ENCODE measurements around the gene CLEC18A.

DNA sequence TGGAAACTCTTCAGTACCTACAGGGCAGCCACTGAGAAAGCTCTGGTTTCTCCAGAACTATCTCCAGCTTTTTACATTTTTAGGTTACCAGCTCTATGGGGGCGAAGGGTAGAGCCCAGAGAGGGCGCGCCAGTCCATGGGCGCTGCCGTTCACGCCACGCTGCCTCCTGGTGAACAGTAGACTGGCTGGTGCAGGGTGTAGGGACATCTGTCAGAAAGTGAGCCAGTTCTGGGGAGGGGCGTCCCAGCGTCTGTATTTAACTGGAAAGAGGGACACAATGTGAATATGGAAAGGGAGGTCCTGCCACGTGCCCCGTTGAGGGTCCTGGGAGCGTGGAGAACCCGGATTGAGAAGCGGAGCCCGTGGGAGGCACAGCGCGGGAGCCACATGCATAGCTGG lies 16.4 kb upstream of the CLEC18A start:
- TF ChIP-seq, protein P1, sequence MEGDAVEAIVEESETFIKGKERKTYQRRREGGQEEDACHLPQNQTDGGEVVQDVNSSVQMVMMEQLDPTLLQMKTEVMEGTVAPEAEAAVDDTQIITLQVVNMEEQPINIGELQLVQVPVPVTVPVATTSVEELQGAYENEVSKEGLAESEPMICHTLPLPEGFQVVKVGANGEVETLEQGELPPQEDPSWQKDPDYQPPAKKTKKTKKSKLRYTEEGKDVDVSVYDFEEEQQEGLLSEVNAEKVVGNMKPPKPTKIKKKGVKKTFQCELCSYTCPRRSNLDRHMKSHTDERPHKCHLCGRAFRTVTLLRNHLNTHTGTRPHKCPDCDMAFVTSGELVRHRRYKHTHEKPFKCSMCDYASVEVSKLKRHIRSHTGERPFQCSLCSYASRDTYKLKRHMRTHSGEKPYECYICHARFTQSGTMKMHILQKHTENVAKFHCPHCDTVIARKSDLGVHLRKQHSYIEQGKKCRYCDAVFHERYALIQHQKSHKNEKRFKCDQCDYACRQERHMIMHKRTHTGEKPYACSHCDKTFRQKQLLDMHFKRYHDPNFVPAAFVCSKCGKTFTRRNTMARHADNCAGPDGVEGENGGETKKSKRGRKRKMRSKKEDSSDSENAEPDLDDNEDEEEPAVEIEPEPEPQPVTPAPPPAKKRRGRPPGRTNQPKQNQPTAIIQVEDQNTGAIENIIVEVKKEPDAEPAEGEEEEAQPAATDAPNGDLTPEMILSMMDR (IDR thresholded peaks at IDR 0.05): no peak
- TF ChIP-seq HDAC2 (IDR thresholded peaks at IDR 0.05) (no peak), CEBPB (IDR thresholded peaks at IDR 0.05) (no peak), EP300 (IDR thresholded peaks at IDR 0.05) (no peak), KDM1A (IDR thresholded peaks at IDR 0.05; ENCODE audit: low read depth) (no peak), MAZ (IDR thresholded peaks at IDR 0.05; ENCODE audit: borderline replicate concordance, low read depth, low read length) (no peak), PHF8 (IDR thresholded peaks at IDR 0.05; ENCODE audit: borderline replicate concordance, low read depth) (no peak), NPAS2 (CRISPR knock-in tag; IDR thresholded peaks at IDR 0.05; ENCODE audit: borderline replicate concordance) (no peak), RAD21 (conservative IDR thresholded peaks at IDR 0.05 in 1 of 2, IDR thresholded peaks at IDR 0.05 in 1 of 2) (no peak), HOXA7 (CRISPR knock-in tag; IDR thresholded peaks at IDR 0.05) (no peak)
- TF ChIP-seq, protein P2, sequence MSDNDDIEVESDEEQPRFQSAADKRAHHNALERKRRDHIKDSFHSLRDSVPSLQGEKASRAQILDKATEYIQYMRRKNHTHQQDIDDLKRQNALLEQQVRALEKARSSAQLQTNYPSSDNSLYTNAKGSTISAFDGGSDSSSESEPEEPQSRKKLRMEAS (IDR thresholded peaks at IDR 0.05): no peak
